Stimulated activated effector memory CD8-positive, alpha-beta T cell treated with anti-CD3 and anti-CD28 coated beads, Interleukin-12 subunit alpha, Interleukin-12 subunit beta, amount 100 ng/mL, for 72 hours (primary cell): Measurements from ENCODE around the gene GRK2.
"Not testable (repeated sequence)": the region's sequence is repeated elsewhere in the genome, so short reads cannot be mapped to it uniquely, and the experiment has no call there.

Experiments
- ATAC-seq: fragments of 150-1000 bp; cut with Tn5 transposase; 2 replicates; pipeline ENCODE4 v1.10.0; 2021
- DNase-seq, 2 donors: peaks; one replicate each; pipeline ENCODE4 v3.0.0; 2021 to 2022; ENCODE audit warnings: low spot score in 2 of 2
- H3K27ac Mint-ChIP-seq: one replicate; pipeline ENCODE4 v1.8.0; 2022; ENCODE audit warnings: mild to moderate bottlenecking, mixed read lengths
- H3K36me3 Mint-ChIP-seq: one replicate; pipeline ENCODE4 v1.8.0; 2022; ENCODE audit warnings: mild to moderate bottlenecking, mixed read lengths
- H3K4me1 Mint-ChIP-seq: one replicate; pipeline ENCODE4 v1.8.0; 2022; ENCODE audit warnings: mixed read lengths
- H3K4me3 Mint-ChIP-seq: one replicate; pipeline ENCODE4 v1.8.0; 2022; ENCODE audit warnings: mild to moderate bottlenecking, mixed read lengths
- H3K9me3 Mint-ChIP-seq: one replicate; pipeline ENCODE4 v1.8.0; 2022; ENCODE audit warnings: mixed read lengths

The GRK2 gene

DNA sequence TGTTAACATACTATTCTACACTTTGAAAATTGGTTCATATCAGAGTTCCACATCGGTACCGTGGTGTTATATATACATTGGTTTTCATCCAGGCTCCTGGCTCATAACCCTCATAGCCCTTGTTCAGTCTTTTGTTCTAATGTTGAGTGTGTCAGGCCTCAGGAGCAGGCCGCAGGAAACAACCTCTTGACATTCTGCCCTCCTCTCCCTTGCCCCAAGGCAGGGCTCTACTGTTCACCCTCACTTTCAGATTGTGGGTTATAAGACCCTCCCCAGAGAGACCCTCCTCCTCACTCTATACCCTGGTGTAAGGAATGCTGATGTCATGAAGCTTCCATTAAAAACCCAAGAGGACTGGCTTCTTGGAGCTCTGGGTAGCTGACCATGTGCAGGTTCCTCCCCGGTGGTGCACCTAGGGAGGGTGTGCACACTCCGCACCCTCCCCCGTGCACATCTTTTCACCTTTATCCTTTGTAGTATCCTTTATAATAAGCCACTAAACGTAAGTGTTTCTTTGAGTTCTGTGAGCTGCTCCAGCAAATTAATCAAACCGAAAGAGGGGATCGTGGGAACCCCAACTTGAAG, 49.1 kb downstream of the GRK2 start:
- DNase-seq (no peak), ATAC-seq (no peak)
- Mint-ChIP-seq H3K4me3 (peak overlapping the region; percentile 10), H3K4me1 (peaks cover 52% of the 10 kb centered on the region), H3K36me3 (peaks cover 14% of the 10 kb centered on the region), H3K9me3 (no peaks in the 10 kb centered on the region), H3K27ac (no peak overlapping the region)

DNA sequence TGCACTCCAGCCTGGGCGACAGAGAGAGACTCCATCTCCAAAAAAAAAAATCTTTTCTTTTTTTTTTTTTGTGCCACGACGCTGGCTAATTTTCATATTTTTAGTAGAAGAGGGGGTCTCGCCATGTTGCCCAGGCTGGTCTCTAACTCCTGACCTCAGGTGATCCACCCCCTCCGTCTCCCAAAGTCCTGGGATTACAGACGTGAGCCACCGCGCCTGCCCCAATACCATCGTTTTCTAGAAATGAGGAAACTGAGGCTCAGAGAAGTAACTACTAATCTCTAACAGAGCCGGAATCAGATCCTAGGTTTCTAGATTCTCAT, 50.6 kb downstream of the GRK2 start:
- peak overlapping the region; percentile 97 for H3K27ac Mint-ChIP-seq
- H3K4me1 Mint-ChIP-seq, result peaks cover 39% of the 10 kb centered on the region
- H3K36me3 Mint-ChIP-seq, result peaks cover 14% of the 10 kb centered on the region
- ATAC-seq (no peak), DNase-seq (no peak)
- peak overlapping the region; percentile 96 for H3K4me3 Mint-ChIP-seq
- no peaks in the 10 kb centered on the region for H3K9me3 Mint-ChIP-seq

DNA sequence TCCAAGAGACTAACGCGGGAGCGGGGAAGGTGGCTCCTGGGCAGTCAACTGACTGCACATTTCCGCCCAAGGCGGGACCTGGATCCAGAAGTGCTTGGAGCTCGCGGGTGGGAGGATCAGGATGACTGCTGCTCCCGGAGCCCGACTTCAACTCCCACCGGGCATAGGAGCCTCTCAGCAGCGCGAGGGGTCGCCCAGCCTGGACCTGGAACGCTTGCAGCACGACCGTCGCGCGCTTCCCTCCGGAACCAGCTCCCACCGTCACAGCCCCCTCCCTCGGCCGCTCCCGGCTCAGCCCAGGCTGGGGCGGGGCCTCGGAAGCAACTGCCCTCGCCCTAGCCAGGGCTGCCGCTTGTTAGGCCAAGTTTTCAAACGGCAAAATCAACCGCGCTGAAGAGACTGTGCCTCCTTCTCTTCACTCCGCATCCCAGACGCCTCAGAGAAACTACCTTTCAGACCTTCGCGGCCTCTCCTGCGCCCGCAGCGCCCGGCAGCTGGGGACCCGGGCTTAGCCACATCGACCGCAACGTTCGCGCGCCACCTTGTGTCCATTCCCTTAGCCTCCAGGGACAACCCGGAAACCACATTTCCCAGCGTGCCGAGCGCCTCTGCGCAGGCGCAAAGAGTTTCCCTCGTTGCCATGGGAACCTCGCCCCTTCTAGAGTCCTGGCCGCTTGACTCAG, 51.1 kb downstream of the GRK2 start:
- peak overlapping the region; percentile 96 for H3K4me3 Mint-ChIP-seq
- H3K36me3 Mint-ChIP-seq, result peaks cover 14% of the 10 kb centered on the region
- H3K27ac Mint-ChIP-seq, result peak overlapping the region; percentile 97

DNA sequence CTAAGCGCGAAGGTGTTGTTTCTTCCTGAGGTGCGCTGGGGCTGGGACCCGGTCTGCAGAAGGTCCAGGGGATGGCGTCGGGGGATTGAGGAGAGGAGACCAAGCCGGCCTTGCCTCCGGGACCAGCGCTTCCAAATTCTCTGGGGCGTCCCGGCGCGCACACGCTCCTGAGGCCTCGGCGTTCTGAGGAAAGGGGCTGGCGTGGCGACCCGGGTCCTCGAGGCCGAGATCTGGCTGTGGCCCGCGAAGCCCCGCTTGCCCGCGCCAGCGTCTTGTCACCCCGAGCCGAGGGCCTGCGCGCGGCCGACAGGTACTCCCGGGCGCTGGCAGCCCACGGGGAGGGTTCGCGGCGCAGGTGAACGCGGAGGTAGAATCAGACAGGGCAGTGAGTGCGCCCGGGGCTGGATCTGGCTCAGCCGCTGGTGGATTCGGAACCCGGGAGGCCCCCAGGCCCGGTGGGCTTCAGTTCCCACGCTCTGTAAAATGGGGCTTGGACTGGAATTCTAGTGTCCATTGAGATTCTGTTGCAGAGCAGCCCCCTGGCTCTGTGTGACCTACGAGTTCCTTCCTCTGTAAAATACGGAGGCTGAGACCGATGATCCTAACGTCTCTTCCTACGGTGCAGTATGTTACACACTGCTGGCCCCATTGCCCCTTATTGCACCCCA, 51.7 kb downstream of the GRK2 start:
- peak overlapping the region; percentile 97 for H3K27ac Mint-ChIP-seq
- DNase-seq (no peak), ATAC-seq (no peak)
- peaks cover 14% of the 10 kb centered on the region for H3K36me3 Mint-ChIP-seq
- H3K4me3 Mint-ChIP-seq, result peak overlapping the region; percentile 96
- no peaks in the 10 kb centered on the region for H3K9me3 Mint-ChIP-seq
- peaks cover 27% of the 10 kb centered on the region for H3K4me1 Mint-ChIP-seq

More for the DNA sequence above, 51.1 kb downstream of the GRK2 start:
- Mint-ChIP-seq H3K9me3 (no peaks in the 10 kb centered on the region), H3K4me1 (peaks cover 34% of the 10 kb centered on the region)
- ATAC-seq (peak; percentile 93), DNase-seq (peak; percentile 99 to 100)

DNA sequence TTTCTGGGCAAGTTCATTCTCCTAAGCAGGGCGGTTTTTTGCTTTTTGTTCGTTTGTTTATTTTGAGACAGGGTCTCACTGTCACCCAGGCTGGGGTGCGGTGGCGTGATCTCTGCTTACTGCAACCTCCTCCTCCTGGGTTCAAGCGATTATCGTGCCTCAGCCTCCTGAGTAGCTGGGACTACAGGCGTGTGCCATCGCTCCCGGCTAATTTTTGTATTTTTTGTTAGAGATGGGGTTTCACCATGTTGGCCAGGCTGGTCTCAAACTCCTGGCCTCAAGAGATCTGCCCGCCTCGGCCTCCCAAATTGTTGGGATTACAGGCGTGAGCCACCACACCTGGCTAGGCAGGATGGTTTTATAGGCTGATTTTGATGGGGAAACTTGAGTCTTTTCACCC, 52.6 kb downstream of the GRK2 start:
- H3K27ac Mint-ChIP-seq, DNase-seq, H3K9me3 Mint-ChIP-seq, ATAC-seq: not testable (repeated sequence)
- peaks cover 19% of the 10 kb centered on the region for H3K4me1 Mint-ChIP-seq
- peak overlapping the region; percentile 96 for H3K4me3 Mint-ChIP-seq
- peaks cover 14% of the 10 kb centered on the region for H3K36me3 Mint-ChIP-seq

DNA sequence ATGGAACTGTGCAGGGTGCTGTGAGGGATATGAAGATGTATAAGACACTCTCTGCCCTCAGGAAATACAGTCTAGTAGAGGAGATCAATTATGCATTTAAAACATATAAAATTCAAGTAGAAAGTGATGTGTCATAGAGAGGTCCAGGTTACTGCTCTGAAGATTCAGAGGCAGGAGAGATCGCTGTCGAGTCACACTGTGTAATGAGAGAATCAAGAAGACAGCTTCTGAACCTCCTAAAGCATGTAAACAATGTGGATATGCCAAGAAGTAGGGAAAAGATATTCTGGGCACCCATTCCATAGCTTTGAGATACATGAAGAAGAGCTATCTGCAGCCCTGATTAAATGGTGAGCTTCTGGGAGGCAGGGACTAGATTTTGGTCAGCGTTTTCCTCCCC, 53.7 kb downstream of the GRK2 start:
- DNase-seq, result no peak
- no peak for ATAC-seq

GRCh38 chr11:67320691-67321090, 54.4 kb downstream of the GRK2 start:
- no peak for ATAC-seq
- no peak overlapping the region for H3K4me3 Mint-ChIP-seq
- no peaks in the 10 kb centered on the region for H3K9me3 Mint-ChIP-seq
- DNase-seq, result no peak
- H3K27ac Mint-ChIP-seq, result no peak overlapping the region
- H3K36me3 Mint-ChIP-seq, result peaks cover 14% of the 10 kb centered on the region
- H3K4me1 Mint-ChIP-seq, result peaks cover 12% of the 10 kb centered on the region

More for the DNA sequence above, 53.7 kb downstream of the GRK2 start:
- H3K36me3 Mint-ChIP-seq, result peaks cover 14% of the 10 kb centered on the region
- H3K9me3 Mint-ChIP-seq, result no peaks in the 10 kb centered on the region
- peaks cover 12% of the 10 kb centered on the region for H3K4me1 Mint-ChIP-seq
- no peak overlapping the region for H3K27ac Mint-ChIP-seq
- no peak overlapping the region for H3K4me3 Mint-ChIP-seq

- Mint-ChIP-seq H3K27ac (no peak overlapping the region), H3K4me1 (peaks cover 12% of the 10 kb centered on the region), H3K4me3 (no peak overlapping the region), H3K9me3 (no peaks in the 10 kb centered on the region), H3K36me3 (peaks cover 14% of the 10 kb centered on the region)
- no peak for DNase-seq
- no peak for ATAC-seq
These were observed 55.1 kb downstream of the GRK2 start for GRCh38 chr11:67321313-67321871.

- no peak overlapping the region for H3K27ac Mint-ChIP-seq
These were observed 55.8 kb downstream of the GRK2 start for GRCh38 chr11:67322049-67322448.

DNA sequence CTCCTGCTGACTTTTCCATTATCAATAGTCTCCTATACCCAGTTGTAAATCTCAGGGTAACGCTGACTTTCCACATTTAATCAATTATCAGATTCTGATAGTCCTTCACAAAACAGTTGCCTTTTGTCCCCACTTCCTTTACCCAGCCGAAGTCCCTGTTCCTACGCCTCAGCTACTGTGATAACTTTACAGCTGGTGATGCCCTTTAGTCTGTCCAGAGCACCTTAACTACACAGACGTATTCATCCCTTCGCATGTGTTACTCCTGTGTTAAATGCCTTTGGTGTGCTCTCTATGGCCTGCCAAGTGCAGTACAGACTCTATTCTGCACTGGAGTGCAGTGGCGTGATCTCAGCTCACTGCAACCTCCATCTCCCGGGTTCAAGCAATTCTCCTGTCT, 57.3 kb downstream of the GRK2 start:
- Mint-ChIP-seq H3K9me3 (no peaks in the 10 kb centered on the region), H3K36me3 (no peaks in the 10 kb centered on the region), H3K4me1 (no peaks in the 10 kb centered on the region), H3K4me3 (no peak overlapping the region), H3K27ac (no peak overlapping the region)
- ATAC-seq, result no peak
- no peak for DNase-seq

More at GRCh38 chr11:67322049-67322448, 55.8 kb downstream of the GRK2 start:
- H3K9me3 Mint-ChIP-seq, result no peaks in the 10 kb centered on the region
- H3K36me3 Mint-ChIP-seq, result peaks cover 9% of the 10 kb centered on the region
- DNase-seq (no peak), ATAC-seq (no peak)
- no peak overlapping the region for H3K4me3 Mint-ChIP-seq
- H3K4me1 Mint-ChIP-seq, result peaks cover 8% of the 10 kb centered on the region

DNA sequence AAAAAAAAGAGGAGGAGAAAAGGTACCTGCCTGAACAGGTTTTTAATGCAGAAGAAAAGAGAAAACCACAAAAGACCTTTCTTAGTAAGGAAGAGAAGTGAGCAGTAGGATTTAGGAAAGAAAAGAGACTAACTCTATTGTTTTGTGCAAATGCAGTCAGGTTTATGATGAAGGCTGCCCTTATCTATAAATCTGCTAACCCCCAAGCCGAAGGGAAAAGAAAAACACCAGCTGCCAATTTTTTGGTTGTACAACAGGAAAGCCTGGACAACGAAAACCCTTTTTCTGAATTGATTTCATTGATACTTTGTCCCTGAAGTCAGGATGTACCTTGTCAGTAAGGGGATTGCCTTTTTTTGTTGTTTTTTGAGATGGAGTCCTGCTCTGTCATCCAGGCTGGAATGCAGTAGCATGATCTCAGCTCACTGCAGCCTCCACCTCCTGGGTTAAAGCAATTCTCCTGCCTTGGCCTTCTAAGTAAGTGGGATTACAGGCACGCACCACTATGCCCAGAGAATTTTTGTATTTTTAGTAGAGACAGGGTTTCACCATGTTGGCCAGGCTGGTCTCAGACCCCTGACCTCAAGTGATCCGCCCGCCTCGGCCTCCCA, 65.9 kb downstream of the GRK2 start:
- Mint-ChIP-seq H3K4me3 (no peak overlapping the region), H3K36me3 (no peaks in the 10 kb centered on the region), H3K27ac (no peak overlapping the region), H3K4me1 (no peaks in the 10 kb centered on the region), H3K9me3 (no peaks in the 10 kb centered on the region)
- ATAC-seq (no peak), DNase-seq (no peak)
